DMS153 (cell line): ENCODE data around the gene SLC6A16.
"Not testable (repeated sequence)": the region's sequence is repeated elsewhere in the genome, so short reads cannot be mapped to it uniquely, and the experiment has no call there.

Experiments used
- DNase-seq: peaks from one replicate; lab custom pipeline; 2025; lab: John Stamatoyannopoulos, UW

Gene SLC6A16

GRCh38 chr19:49344505-49345423, 19.8 kb upstream of the SLC6A16 start:
- DNase-seq: no peak

- DNase-seq: no peak
Measured at GRCh38 chr19:49343123-49343522, 18.1 kb upstream of the SLC6A16 start.

GRCh38 chr19:49342291-49342721, 17.3 kb upstream of the SLC6A16 start:
- DNase-seq: no peak

- DNase-seq: no peak
Measured at GRCh38 chr19:49340865-49341718, 16.1 kb upstream of the SLC6A16 start.

GRCh38 chr19:49340069-49340864, 15.3 kb upstream of the SLC6A16 start:
- peak; percentile 87 for DNase-seq

- peak; percentile 96 for DNase-seq
Measured at GRCh38 chr19:49339301-49340068, 14.5 kb upstream of the SLC6A16 start.

GRCh38 chr19:49338691-49339300, 13.8 kb upstream of the SLC6A16 start:
- peak; percentile 80 for DNase-seq

- DNase-seq: no peak
Measured at GRCh38 chr19:49338023-49338677, 13.2 kb upstream of the SLC6A16 start.

- no peak for DNase-seq
Measured at GRCh38 chr19:49337267-49338022, 12.5 kb upstream of the SLC6A16 start.

- no peak for DNase-seq
Measured at GRCh38 chr19:49336482-49337266, 11.7 kb upstream of the SLC6A16 start.

GRCh38 chr19:49335784-49336481, 10.9 kb upstream of the SLC6A16 start:
- no peak for DNase-seq

GRCh38 chr19:49335071-49335783, 10.2 kb upstream of the SLC6A16 start, which contains the start of gene CD37:
TSS of gene CD37 (plus strand) at chr19:49335406. CDS start at chr19:49335541, 135 bp downstream.
- DNase-seq: no peak

GRCh38 chr19:49333811-49334288, 8.9 kb upstream of the SLC6A16 start:
- no peak for DNase-seq

- no peak for DNase-seq
Measured at GRCh38 chr19:49333418-49333805, 8.4 kb upstream of the SLC6A16 start.

- not testable (repeated sequence) for DNase-seq
Measured at GRCh38 chr19:49332691-49333417, 7.9 kb upstream of the SLC6A16 start.

GRCh38 chr19:49331616-49332055, 6.6 kb upstream of the SLC6A16 start:
- no peak for DNase-seq
